ENCODE data around the gene SPSB2.

Gene SPSB2

DNA sequence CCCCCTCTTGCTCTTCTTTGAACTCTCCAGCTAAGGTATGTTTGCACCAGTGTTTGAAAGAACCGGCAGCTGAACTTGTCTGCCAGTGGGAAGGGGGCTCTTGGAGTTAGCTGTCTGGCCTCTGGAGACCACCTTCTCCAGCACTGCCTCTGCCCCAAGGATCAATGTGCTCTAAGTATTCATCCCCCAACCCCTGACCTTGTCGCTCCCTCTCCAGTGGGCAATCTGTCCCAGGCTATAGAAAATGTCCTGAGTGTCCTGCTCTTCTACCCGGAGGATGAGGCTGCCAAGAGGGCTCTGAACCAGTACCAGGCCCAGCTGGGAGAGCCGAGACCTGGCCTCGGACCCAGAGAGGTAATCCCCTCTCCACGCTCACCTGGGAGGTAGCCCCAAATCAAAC is 42.1 kb downstream of the SPSB2 start:
- no peak for DNase-seq (ENCODE audit: low read depth)

DNA sequence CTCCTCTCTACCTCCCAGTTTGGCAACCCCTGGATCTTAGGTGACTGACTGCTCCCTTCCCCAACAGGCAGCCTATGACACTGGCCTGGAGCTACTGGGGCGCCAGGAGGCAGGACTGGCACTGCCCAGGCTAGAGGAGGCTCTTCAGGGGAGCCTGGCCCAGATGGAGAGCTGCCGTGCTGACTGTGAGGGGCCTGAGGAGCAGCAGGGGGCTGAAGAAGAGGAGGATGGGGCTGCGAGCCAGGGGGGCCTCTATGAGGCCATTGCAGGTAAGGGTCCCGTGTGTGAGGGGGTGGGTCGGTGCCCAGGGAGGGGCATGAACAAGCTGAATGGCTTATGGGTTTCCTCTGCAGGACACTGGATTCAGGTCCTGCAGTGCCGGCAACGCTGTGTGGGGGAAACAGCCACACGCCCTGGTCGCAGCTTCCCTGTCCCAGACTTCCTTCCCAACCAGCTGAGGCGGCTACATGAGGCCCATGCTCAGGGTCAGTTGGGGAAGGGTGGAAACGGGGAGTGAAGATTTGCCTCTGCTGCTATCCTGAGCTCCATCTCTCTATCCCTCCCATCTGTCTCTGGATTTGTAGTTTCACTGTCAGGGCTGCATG is 42.7 kb downstream of the SPSB2 start:
- DNase-seq (ENCODE audit: low read depth): no peak

DNA sequence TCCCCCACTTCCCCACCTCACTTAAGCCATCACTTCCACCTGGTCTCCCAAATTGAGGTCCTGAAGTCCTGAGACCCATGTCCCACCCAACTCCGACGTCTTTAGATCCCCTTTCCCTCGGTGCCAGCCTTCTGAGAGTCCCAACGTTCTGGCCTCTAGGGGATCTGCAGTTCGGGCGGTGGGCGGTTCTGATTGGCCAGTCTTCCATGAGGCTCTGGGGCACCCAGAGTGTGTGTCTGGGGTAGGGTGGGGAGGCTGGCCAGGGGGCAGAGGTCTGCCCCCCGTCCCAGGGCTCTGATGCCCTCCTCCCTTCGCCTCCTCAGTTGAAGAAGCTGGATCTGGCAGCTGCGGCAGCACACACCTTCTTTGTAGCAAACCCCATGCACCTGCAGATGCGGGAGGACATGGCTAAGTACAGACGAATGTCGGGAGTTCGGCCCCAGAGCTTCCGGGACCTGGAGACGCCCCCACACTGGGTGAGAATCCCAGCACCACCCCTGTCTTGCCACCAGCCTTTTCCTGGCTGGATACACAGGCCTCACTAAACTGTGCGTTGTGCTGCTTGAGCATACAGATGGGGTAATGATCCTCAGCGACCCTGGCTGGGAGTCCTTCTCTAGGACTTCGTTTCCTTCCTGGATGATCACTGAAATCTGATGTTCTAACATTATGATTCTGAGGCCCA is 43.4 kb downstream of the SPSB2 start:
- no peak for DNase-seq (ENCODE audit: low read depth)

DNA sequence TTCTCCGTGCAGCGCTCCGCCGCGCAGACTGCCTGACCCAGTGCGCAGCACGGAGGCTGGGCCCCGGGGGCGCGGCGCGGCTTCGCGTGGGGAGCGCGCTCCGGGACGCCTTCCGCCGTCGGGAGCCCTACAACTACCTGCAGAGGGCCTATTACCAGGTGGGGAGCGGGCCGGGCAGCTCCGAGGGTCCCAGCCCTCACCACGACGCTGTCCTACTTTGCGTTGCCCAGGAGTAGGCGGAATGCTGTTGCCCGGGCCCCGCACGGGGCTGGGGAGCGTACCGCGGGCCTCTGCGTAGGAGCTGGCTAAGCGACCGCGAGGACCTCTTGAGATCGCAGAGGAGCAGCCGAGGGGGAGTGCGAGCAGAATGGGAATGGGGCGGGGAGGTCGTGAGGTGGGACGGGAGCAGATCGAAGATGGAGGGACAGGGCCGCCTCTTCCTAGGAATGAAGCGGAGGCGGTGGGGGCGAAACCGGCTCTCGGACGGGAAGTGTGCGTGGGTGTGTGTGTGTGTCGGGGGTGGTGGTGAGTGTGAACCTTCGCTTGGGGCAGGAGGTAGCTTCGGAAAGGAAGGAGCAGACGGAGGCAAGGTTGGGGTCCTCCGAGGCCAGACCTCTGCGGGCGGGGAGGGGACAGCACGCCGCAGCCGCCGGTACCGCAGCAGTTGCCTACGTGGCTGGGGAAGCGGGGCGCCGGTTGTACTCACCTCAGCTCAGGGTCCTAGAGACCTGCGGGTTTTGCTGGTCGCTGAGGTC is 44.1 kb downstream of the SPSB2 start:
- no peak for DNase-seq (ENCODE audit: low read depth)

DNA sequence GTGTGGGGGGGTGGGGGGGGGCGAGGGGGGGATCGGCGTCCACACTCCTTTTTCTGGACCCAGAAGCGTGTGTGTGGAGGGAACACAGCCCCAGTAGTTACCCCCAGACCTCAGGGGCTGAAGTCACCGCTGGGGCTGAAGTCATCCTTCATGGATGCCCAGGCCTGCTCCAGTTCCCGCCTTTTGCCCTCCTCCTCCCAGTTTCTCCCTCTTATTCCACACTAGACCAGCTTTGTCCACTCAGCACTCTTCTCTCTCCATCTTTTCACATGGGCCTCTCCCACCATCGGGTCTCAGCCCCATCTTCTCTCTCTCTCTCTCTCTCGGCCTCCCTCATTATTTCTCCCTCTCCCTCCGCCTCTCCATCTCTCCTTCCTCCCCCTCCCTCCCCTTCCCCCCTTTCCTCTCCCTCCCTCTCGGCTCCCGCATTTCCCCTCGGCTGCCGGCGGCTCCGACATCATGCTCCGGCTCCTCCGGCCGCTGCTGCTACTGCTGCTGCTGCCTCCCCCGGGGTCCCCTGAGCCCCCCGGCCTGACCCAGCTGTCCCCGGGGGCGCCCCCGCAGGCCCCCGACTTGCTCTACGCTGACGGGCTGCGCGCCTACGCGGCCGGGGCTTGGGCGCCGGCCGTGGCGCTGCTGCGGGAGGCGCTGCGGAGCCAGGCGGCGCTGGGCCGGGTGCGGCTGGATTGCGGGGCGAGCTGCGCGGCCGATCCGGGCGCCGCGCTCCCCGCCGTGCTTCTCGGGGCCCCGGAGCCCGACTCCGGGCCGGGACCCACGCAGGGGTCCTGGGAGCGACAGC is 44.9 kb downstream of the SPSB2 start, which contains the start of gene P3H3:
Gene P3H3 (plus strand): TSS at position 426 of the 799 bp plus-strand sequence. CDS start 34 bp downstream, at position 460.
- no peak for DNase-seq (ENCODE audit: low read depth)

DNA sequence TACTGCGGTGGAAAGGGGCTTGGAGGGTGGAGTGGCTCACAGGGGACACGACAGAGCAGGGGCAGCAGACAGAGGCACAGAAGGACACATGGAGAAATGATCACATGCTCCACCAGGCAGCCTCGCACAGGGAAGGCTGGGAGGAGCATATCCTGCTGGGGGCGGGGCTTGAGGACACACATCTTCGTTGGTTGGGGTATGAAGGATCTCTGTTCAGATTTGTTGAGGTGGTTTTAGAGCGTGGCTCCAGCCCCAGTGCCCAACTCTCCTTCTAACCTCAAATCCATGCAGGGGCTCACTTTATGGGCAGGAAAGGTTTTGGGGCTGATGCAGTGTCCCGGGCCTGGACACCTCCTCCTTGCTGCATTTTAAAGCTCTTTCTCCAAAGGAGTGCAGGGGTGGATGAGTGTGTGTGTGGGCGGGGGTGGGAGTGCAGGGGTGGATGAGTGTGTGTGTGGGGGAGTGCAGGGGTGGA is 45.6 kb downstream of the SPSB2 start:
- no peak for DNase-seq (ENCODE audit: low read depth)

DNA sequence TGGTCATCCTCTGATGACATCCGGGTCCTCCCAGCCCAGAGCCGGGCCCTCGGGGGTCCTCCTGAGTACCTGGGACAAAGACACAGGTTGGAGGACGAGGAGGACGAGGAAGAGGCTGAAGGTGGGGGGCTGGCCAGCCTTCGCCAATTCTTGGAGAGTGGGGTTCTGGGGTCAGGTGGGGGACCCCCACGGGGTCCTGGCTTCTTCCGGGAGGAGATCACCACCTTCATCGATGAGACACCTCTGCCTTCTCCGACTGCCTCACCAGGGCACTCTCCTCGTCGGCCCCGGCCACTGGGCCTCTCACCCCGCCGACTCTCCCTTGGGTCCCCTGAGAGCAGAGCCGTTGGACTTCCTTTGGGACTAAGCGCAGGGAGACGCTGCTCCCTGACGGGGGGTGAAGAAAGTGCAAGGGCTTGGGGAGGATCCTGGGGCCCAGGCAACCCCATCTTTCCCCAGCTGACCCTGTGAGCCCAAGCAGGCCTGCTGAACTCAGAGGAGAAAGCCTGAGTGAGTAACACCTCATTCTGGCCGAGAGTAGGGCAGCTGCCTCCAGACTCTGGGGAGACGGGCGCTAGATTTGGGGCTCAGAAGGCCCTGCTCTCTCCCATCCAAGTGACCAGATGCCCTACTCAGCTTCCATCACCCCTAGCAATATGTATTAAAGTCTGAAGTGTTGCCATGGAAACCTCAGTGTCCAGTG is 46.2 kb downstream of the SPSB2 start:
- no peak for DNase-seq (ENCODE audit: low read depth)

DNA sequence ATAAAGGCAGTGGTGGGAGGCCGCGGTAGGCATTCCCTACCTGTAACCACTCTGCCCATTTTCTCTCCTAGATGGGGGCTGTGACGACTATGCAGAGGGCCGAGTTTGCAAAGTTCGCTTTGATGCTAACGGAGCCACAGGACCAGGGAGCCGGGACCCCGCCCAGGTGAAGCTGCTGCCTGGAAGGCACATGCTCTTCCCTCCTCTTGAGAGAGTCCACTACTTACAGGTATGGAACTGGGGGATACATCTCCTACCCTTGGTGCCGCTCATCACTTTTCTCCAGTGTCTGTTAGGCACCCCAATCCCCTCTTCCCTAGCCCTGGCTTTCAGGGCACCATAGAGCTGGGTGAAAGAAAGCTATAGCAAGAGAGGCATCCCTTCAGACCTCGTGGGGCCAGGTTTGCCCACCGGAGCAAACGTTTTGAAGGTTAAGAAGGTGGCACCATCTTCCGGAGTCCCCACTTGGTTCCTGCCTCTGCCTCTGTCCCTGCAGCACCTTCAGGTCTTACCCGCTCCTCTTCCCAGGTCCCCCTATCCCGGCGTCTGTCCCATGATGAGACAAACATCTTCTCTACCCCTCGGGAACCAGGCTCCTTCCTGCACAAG is 46.9 kb downstream of the SPSB2 start:
- DNase-seq (ENCODE audit: low read depth): no peak

DNA sequence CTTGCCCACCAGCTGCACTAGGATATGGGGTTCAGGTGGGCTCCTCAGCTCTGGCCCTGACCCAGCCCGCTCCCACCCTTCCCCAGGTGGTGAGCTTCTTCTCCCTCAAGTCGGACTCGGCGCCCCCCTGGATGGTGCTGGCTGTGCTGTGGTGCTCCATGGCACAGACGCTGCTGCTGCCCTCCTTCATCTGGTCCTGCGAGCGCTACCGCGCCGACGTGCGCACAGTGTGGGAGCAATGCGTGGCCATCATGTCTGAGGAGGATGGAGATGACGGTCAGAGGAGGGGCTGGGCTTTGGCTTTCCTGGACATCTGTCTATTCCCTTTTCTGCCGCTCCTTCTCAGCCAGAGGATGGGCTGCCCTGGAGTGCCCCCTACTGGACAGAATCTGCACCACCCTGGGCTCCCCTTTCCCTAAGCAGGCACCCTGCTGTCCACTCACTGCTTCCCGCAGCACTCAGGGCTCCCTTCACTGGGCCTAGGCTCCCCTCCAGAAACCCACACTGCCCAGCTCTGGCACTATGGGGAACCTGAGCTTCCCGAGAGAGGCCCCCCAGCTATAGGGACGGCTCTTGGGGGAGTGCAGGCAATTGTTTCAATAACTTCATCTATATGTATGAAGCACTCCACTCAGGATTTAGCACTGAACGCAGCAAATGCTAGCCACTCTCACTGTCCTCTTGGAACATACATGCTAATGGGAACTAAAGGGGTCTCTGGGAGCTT is 47.5 kb downstream of the SPSB2 start:
- peak; percentile 73 for DNase-seq (ENCODE audit: low read depth)

DNA sequence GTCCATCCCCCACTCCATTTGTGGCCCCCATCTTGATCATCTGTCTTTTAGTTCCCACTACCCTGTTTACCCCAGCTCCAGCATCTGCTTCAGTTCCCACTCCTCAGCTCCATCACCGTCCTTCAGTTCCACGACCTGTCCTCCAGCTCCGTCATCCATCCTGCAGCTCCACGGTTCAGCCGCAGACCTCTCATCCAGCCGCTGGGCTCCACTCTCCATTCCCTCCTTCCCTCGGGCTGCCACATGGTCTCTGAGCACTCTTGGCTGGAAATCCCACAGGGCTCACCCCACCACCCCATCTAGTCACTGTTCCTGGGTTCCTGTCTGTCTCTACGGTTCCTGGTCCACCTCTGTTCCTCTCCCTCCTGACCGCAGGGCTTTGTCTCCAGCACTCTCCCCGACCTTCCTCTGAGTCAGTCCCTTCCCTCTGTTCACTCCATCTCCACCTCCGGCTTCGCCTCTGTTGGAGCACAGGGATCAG is 48.2 kb downstream of the SPSB2 start:
- no peak for DNase-seq (ENCODE audit: low read depth)

DNA sequence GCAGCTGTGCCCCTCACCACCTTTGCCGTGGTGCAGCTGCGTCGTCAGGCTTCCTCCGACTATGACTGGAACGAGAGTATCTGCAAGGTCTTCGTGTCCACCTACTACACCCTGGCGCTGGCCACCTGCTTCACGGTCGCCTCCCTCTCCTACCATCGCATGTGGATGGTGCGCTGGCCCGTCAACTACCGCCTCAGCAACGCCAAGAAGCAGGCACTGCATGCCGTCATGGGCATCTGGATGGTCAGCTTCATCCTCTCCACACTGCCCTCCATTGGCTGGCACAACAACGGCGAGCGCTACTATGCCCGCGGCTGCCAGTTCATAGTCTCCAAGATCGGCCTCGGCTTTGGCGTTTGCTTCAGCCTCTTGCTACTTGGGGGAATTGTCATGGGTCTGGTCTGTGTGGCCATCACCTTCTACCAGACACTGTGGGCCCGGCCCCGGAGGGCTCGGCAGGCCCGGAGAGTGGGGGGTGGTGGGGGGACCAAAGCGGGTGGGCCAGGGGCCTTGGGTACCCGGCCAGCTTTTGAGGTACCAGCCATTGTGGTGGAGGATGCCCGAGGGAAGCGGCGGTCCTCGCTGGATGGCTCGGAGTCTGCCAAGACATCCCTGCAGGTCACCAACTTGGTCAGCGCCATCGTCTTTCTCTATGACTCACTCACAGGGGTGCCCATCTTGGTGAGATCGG is 48.9 kb downstream of the SPSB2 start:
- DNase-seq (ENCODE audit: low read depth): no peak

DNA sequence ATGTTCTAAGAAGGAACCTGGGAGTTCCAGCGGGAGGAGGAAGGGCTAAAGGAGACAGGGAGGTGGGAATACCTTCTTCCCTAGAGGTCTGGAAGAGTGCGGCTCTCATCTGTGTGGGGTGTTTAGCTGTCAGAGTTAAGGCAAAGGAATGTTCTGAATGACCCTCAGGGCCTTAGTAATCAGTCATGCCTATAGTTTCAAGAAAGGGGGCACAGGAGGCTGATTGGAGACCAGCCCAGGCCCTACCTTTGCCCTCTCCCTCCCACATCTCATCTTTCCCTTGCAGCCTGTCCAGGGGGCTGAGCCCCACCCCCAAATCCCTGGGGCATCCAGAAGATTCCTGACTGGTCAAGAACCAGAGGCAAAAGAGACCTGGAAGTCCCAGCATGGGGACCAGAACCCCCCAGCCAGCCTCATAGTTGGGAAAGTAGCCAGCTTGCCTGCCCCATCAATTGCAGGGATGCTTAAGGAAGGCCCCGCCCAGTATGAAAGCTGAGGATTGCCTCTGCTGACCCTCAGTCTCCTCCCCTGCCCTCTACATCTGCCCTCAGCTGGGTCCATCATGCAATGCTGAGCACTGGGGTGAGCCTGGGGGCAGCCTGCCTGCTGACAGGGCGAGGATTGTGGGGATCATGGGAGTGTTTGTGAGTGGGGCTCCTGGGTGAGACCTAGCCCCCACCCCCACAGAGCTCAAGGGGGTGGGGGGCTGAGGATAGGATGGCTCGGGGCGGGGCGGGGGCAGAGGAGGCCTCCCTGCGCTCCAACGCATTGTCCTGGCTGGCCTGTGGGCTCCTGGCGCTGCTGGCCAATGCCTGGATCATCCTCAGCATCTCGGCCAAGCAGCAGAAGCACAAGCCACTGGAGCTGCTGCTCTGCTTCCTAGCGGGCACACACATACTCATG is 49.7 kb downstream of the SPSB2 start:
- DNase-seq (ENCODE audit: low read depth): no peak

DNA sequence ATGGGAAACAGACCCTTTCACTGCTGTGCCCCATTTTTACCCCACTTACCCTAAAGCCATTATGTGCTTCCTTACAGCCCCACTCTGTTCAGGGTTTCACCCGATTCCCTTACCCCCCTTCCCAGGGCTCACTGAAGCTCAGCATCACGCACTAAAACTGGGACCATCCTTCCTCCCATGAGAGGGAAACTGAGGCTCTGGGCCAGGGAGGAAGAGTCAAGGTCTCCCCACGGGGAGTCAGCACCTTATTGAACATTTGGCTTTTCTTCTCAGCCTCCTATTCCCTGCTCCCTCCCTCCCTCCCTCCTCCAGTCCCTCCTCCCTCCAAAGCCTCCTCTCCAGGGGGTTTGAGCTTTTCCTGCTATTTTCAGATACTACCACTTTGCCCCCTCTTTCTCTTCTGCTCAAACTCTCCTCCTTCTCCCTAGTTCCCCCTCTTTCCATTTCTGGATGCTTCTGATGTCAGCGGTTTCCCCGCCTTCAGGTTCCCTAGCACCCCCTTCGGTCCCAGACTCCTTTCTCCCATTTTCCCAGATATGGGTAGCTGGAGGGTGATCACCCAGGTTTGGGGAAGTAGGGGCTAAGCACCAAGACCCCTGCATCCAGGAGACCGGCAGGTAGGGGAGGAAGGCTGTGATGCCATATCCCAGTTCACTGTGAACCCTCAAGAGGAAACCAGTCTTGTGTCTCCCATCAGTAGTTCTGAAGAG is 50.5 kb downstream of the SPSB2 start:
- DNase-seq (ENCODE audit: low read depth): no peak

DNA sequence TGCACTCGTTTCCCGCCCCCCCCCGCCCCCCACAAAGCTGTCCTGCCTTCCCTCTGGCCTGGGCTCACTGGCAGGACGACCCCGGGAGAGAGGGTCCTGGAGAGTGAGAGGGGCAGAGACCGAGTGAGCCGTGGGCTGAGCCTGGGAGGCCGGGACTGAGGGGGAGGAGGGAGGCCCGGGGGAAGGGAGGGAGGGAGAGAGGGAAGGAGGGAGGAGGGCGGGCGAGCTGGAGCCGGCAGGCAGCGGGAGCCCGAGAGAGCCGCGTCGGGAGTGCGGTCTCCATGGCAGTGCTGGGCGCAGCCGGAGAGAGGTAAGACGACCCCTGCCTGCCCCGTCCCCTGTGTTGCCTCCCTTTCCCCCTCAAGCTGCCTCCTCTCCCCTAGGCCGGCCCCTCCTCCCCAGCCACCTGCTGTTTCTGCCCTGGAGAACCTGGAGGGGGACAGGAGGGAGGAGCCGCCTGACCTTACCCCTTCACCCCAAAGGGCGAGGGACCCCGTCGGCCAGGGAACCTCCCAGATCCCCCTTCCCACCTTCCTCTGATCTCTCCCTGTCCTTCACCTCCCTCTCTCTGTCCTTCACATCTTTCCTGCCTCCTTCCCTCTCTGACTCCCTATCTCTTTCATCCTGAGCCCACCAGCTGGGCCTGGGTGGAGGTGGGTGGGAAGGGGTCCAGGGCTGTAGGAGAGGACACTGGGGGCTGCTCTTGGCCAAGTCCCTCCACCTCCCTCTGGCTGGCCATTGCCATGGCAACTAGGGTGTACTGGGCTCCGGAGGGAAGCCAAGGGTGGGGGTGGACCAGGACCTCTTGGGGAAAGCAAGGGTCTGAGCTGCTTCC is 51.3 kb downstream of the SPSB2 start, which contains the start of gene GPR162:
Gene GPR162 (plus strand): TSS at position 231 of the 835 bp plus-strand sequence. CDS start 2,078 bp downstream, outside the sequence.
- no peak for DNase-seq (ENCODE audit: low read depth)
